Activated T-helper 2 cell treated with anti-CD3 and anti-CD28 coated beads, Interferon-gamma antibody, Interleukin-2, Interleukin-4, amounts not matched to agents 10 μg/mL and 5 μg/mL and 100 μg/mL, durations not matched to agents 14 hours and 24 hours and 36 hours (primary cell): Measurements from ENCODE around the gene KRT80. TPM values are rescaled to one million over a fixed set of nuclear protein-coding genes. Genes with fewer than 3 reads are reported as not detected.

Source experiments
- DNase-seq: peaks from one replicate; pipeline ENCODE4 v3.0.0; 2021; ENCODE audit warnings: low spot score
- H3K27ac Mint-ChIP-seq: one replicate; pipeline ENCODE4 v1.8.0; 2021; ENCODE audit warnings: mixed read lengths
- H3K27me3 Mint-ChIP-seq: one replicate; pipeline ENCODE4 v1.8.0; 2021; ENCODE audit warnings: low read depth, mixed read lengths
- H3K36me3 Mint-ChIP-seq: one replicate; pipeline ENCODE4 v1.8.0; 2021; ENCODE audit warnings: low read depth, mixed read lengths
- H3K4me1 Mint-ChIP-seq: one replicate; pipeline ENCODE4 v1.8.0; 2021; ENCODE audit warnings: low read depth, mixed read lengths
- H3K4me3 Mint-ChIP-seq: one replicate; pipeline ENCODE4 v1.8.0; 2021; ENCODE audit warnings: low read depth, mild to moderate bottlenecking, moderate library complexity, mixed read lengths
- H3K9me3 Mint-ChIP-seq: one replicate; pipeline ENCODE4 v1.8.0; 2021; ENCODE audit warnings: mixed read lengths
- intact Hi-C: fragments of 100-400 bp; cut with micrococcal nuclease; formaldehyde crosslinking; loops from one replicate; pipeline ENCODE4 v1.15.1; 2023
- total RNA-seq: library from RNA; stranded (reverse); gene quantifications from 2 replicates; pipeline ENCODE4 v1.2.3, GENCODE V29; 2022

The KRT80 gene
- total RNA-seq, 1 donor from 2014 or later, result not detected

DNA sequence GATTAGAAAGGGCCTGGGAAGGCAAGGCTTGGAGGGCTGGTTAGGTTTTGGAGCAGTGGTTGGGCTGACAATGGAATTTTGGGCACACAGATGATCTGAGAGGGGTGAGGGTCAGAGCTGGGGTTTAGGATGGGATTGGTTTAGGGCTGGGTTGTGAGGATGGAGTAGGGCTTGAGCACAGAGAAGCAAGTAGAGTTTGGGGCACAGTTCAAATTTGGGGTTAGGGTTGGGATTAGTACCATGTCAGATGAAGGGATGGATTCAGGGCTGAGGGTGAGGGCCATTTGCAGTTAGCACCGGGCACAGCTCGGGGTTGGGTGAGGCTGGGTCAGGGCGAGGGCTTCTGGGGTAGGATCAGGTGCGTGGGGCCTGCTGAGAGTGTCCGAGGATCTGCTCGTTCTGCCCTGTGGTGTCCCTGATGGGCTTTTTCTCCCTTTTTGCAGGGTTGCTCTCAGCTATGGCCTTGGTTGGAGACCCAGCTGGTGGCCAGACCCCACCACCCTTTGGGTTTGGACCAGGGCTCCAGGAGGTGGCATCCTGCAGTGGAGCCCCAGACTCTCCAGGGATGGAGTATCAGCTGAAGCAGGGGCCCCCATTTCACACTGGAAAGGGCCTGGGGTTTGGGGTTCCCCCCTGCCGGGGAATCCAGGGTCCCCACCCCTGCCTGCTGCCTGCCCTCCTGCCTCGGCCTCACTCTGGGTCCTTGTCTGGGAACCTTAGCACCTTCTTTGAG is 45.6 kb downstream of the KRT80 start:
- no peaks in the 10 kb centered on the region for H3K4me1 Mint-ChIP-seq
- DNase-seq, result no peak
- H3K36me3 Mint-ChIP-seq, result no peaks in the 10 kb centered on the region
- no peak overlapping the region for H3K4me3 Mint-ChIP-seq
- H3K27ac Mint-ChIP-seq, result no peak overlapping the region
- intact Hi-C loops, result no loop called here
- H3K27me3 Mint-ChIP-seq, result peaks cover 3% of the 10 kb centered on the region
- H3K9me3 Mint-ChIP-seq, result no peaks in the 10 kb centered on the region

DNA sequence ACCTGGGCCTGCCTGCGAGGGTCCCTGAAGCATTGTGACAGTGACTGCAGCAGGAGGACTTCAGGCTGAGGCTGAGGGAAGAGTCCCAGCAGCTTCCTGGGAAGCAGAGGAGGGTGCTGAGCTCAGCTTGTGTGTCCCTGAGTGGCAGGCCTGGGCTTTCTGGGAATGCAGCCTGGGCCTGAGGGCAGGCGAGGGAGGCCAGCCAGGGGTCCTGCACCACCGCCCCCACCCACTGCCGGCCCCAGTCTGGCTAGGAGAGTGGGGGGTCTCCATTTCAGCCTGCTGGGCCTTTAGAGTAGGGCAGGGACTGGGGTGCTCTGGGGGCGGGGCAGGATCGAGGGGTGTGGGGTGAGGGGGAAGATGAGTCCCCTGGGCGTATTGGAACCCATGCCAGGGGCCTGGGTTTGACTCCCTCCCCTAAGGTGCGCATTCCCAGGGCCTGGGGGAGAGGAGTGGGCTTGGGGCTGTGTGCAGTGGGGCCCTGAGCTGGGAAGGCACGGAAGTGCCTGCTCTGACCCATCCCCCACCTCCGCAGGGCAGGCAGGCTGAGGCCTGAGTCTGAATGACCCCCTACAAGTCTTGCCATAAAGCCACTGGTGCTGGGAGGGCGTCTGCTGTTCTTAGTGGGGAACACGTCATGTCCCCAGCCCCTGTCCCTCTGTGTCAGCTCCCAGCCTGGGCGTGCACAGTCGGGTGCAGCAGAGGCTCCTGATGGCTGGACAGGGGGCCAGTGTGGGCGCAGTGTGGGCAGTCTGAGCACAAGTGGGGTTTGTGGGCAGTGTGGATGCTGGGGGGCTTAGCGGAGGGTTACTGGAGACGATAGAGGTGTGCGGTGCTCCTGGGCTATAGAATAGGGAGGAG is 46.4 kb downstream of the KRT80 start:
- Mint-ChIP-seq H3K27me3 (peaks cover 3% of the 10 kb centered on the region), H3K9me3 (no peaks in the 10 kb centered on the region), H3K27ac (no peak overlapping the region)

DNA sequence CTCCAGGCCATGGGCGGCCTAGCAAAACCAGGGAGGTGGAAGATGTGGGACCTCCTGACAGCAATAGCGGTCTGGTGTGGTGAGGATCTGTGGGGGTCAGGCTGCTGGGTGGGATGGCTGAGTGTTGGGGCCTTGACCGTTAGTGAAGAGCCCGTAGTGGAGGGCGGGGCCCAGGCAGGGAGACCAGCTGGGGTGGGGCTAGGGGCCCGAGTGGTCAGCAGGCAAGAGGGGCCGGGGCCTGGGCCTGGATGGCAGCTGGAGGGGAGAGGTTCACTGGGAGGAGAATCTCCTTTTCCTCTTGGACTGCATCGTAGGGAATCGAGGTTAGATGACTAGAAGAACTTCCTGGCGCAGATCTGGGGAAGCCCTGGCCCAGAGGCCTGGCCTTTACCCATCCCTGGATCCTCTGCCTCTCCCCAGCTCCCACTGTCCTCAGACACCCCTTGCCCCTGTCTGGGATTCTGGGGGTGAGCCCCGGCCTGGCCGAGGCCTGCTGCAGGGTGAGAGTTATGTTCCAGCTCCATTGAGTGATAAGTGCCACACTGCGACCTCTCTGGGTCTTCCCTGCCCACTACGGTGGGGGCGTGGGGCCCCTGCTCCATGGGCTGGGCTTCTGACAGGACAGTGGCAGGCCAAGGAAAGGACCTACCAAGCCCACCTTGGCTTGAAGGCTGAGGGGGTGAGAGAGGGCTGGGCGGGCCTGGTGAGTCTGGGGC is 47.1 kb downstream of the KRT80 start:
- Mint-ChIP-seq H3K27me3 (peaks cover 3% of the 10 kb centered on the region), H3K27ac (no peak overlapping the region), H3K4me1 (no peaks in the 10 kb centered on the region), H3K36me3 (no peaks in the 10 kb centered on the region), H3K4me3 (no peak overlapping the region), H3K9me3 (no peaks in the 10 kb centered on the region)
- DNase-seq, result no peak
- intact Hi-C loops, result no loop called here

More for the DNA sequence above, 46.4 kb downstream of the KRT80 start:
- intact Hi-C loops, result no loop called here
- H3K36me3 Mint-ChIP-seq, result no peaks in the 10 kb centered on the region
- H3K4me1 Mint-ChIP-seq, result no peaks in the 10 kb centered on the region
- no peak for DNase-seq
- H3K4me3 Mint-ChIP-seq, result no peak overlapping the region

DNA sequence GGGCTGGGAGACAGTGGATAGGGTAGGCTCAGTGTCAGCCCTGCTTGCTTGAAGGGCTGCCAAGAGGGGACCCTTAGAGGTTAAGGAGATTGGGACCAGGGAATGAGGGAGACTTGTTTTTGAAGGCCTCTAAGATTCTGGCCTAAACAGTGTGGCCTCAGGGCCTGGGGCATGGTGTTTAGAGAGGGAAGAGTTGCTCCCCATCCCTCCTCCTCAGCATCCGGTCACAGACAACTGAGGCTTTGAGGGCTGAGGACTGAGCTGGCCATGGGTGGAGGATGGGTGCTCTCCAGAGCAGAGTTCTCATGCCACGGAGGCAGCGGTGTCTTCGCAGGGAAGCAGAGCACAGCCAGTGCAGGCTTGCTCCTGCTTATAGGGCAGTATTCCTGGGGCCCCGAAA is 49.4 kb downstream of the KRT80 start:
- peaks cover 3% of the 10 kb centered on the region for H3K4me1 Mint-ChIP-seq
- no peak overlapping the region for H3K27ac Mint-ChIP-seq
- no peak overlapping the region for H3K4me3 Mint-ChIP-seq
- no peaks in the 10 kb centered on the region for H3K9me3 Mint-ChIP-seq
- peaks cover 3% of the 10 kb centered on the region for H3K27me3 Mint-ChIP-seq
- DNase-seq, result no peak
- H3K36me3 Mint-ChIP-seq, result no peaks in the 10 kb centered on the region
- intact Hi-C loops, result no loop called here

DNA sequence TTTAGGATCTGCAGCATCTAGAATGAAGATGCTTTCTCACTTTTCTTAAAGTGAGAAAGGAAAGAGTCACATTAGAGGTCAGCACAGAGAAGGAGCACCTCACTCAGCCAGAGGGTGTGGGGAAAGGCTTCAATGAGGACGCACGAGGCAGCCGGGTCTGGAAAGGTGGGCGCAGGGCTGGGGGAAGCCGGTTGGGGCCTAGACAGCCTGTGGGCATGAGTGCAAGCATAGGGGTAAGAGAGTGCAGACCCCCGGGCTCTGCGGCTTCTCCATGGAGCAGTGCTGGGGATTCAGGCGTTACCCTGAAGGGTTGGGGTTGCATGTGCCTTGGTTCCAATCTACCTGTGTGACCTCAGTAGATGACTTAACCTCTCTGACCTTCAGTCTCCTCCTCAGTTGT is 49.9 kb downstream of the KRT80 start:
- Mint-ChIP-seq H3K4me1 (peaks cover 3% of the 10 kb centered on the region), H3K36me3 (no peaks in the 10 kb centered on the region), H3K27me3 (peaks cover 3% of the 10 kb centered on the region), H3K9me3 (no peaks in the 10 kb centered on the region), H3K4me3 (no peak overlapping the region), H3K27ac (no peak overlapping the region)
- intact Hi-C loops, result no loop called here
- DNase-seq, result no peak

DNA sequence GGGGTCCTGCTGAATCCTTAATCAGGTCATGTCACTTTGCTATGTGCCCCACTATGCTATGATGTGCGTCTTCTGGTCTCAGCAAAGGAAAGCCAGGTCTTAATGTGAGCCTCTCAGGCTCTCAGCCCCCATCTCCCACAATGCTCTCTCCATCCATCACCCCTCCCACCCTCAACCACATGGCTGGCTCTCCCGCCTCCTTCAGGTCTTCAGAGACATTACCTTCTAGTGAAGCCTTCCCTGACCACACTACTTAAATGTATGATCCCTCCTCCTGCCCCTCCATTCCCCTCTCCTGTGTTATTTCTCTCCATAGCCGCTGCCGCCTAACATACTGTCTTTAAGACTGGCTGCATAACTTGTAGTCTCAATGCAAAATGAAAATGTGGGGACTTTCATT is 50.5 kb downstream of the KRT80 start:
- no peak overlapping the region for H3K27ac Mint-ChIP-seq
- H3K27me3 Mint-ChIP-seq, result peaks cover 4% of the 10 kb centered on the region
- no peak for DNase-seq
- H3K9me3 Mint-ChIP-seq, result no peaks in the 10 kb centered on the region
- H3K4me3 Mint-ChIP-seq, result no peak overlapping the region
- H3K36me3 Mint-ChIP-seq, result no peaks in the 10 kb centered on the region
- peaks cover 3% of the 10 kb centered on the region for H3K4me1 Mint-ChIP-seq
- intact Hi-C loops, result no loop called here

DNA sequence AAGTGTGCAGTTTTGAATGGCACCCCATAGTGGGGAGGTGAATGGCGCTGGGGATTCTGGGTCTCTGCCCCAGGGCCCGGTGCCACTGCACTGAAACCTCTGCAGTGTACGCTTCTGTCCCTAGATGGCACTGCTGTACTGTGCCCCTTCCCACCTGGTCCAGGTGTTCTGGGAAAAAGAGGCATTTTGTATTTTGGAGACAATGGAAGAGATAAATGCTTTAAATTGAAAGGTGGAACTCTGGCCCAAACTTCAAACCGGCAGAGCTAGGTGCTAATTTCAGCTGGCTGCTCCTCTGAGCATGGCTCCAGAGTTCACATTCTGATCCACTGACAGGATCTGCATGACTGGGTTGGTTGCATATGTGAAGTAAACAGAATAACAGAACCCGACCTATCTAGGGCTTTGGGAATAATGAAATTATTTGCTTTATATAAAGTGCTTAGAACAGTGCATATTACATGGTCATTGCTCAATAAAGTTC is 52.2 kb downstream of the KRT80 start:
- DNase-seq, result peak; percentile 18
- Mint-ChIP-seq H3K27me3 (peaks cover 7% of the 10 kb centered on the region), H3K4me3 (no peak overlapping the region), H3K9me3 (no peaks in the 10 kb centered on the region), H3K27ac (no peak overlapping the region), H3K4me1 (peaks cover 3% of the 10 kb centered on the region), H3K36me3 (no peaks in the 10 kb centered on the region)
- intact Hi-C loops, result loop anchor here (10.0 kb wide), 1 partner anchor 845 kb away; no protein-coding TSS in a partner anchor

DNA sequence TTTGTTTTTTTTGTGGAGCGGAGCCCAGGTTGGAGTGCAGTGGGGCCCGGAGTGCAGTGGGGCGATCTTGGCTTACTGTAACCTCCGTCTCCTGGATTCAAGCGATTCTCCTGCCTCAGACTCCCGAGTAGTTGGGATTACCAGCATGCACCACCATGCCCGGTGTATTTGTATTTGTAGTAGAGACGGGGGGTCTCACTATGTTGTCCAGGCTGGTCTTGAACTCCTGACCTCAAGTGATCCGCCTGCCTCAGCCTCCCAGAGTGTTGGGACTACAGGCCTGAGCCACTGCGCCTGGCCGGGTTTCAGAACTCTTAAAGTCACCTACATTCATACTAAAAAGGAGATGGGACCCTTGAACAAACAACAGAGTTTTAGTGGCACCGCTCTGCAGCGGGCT is 52.7 kb downstream of the KRT80 start:
- Mint-ChIP-seq H3K4me1 (peaks cover 3% of the 10 kb centered on the region), H3K9me3 (no peaks in the 10 kb centered on the region), H3K4me3 (no peak overlapping the region), H3K27ac (no peak overlapping the region), H3K36me3 (no peaks in the 10 kb centered on the region), H3K27me3 (peaks cover 8% of the 10 kb centered on the region)
- DNase-seq, result no peak
- intact Hi-C loops, result loop anchor here (10.0 kb wide), 1 partner anchor 846 kb away; no protein-coding TSS in a partner anchor

DNA sequence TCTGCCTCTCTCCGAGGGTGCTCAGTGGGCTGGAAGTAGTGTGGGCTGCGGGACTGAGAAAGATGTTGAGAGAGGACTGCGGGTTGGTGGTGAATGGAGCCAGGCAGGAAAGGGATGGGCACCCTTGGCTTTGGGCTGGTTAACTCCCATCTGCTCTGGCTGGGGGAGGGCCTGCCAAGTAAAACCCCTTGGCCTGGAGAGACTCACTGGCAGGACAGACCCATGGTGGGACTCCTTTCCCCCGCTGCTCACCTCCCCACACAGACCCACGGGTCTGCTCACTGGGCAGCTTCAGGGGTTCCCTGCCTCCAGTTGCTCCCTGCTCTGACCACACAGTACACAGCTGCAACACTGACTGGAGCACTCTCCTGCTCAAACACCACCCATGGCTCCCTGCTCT is 54.1 kb downstream of the KRT80 start:
- Mint-ChIP-seq H3K9me3 (no peaks in the 10 kb centered on the region), H3K27me3 (peaks cover 8% of the 10 kb centered on the region), H3K27ac (no peak overlapping the region), H3K4me1 (peaks cover 3% of the 10 kb centered on the region), H3K36me3 (no peaks in the 10 kb centered on the region), H3K4me3 (no peak overlapping the region)
- intact Hi-C loops, result loop anchor here (10.0 kb wide), 1 partner anchor 847 kb away; no protein-coding TSS in a partner anchor
- no peak for DNase-seq

DNA sequence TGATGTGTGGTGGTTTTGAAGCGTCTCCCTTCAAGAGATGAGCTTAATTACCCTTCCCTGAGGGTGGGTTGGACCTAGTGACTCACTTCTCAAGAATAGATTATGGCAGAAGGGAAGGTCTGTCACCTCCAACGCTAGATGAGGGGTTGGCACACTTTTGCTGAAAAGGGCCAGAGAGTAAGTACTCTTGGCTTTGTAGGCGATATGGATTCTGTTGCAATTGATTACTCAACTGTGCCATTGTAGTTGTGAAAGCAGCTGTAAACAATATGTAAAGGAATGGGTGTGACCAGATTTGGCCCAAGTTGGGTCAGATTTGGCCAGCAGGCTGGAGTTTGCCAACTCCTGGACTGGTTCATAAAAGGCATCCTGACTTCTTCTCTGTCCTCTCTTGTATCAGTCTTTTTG is 59.1 kb downstream of the KRT80 start:
- H3K4me3 Mint-ChIP-seq, result no peak overlapping the region
- H3K4me1 Mint-ChIP-seq, result no peaks in the 10 kb centered on the region
- no peak for DNase-seq

DNA sequence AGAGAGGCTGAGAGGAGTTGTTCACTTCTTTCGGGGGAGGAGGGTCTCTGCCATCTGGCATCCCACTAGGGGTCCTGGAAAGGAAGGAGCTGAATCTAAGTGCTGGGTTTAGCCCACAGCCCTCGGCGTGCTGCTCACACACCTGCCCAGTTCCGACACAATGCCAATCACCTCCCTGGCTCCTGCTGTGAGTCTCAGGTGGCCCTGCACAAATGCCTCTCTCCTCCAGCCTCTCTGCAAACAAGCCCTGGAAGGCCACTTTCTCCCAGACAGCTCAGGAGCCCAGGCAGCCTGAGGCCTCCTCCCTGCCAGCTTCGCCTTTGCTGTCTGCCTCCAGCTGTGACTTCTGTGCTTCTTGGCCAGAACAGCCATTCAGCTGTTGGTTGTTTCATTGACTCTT is 61.1 kb downstream of the KRT80 start:
- intact Hi-C loops, result loop anchor here (10.0 kb wide), 1 partner anchor 854 kb away; no protein-coding TSS in a partner anchor

More for the DNA sequence above, 59.1 kb downstream of the KRT80 start:
- no peak overlapping the region for H3K27ac Mint-ChIP-seq
- H3K9me3 Mint-ChIP-seq, result no peaks in the 10 kb centered on the region
- no peaks in the 10 kb centered on the region for H3K36me3 Mint-ChIP-seq
- intact Hi-C loops, result loop anchor here (10.0 kb wide), 1 partner anchor 852 kb away; no protein-coding TSS in a partner anchor
- H3K27me3 Mint-ChIP-seq, result peaks cover 9% of the 10 kb centered on the region

DNA sequence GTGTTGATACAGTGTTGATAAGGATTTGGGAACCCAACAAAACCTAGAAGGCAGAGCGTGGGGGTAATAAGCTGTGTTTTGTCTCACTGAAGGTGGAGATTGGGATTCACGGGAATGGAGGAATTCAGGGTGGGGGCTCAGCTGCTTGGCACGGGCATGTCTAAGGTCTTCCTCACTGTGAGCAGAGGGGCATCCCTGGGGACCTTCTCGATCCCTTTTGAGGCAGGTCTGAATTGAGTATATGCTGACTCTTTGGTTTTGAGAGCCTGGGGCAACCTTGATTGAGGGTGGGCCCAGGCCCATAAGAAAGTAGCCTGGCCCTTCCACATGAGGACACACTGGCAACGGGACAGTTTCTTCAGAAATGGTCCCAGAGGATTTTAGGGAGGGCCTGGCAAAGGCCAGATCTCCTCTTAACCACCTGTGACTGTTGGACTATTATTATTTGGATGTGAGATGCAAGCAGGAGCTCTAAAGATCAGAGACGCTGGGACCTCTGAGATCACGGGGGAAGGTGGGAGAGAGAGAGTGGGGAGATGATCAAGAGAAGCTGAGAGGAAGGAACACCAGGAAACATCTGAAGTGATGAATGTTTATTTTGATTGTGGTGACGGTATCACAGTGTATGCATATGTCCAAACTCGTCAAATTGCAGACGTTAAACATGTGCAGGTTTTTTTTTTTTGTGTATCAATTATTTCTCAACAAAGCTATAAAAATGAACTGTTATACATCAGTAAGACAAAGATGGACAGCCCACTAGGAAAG is 63.9 kb downstream of the KRT80 start:
- Mint-ChIP-seq H3K4me3 (no peak overlapping the region), H3K4me1 (no peaks in the 10 kb centered on the region), H3K9me3 (no peaks in the 10 kb centered on the region), H3K27ac (no peak overlapping the region), H3K36me3 (no peaks in the 10 kb centered on the region), H3K27me3 (peaks cover 19% of the 10 kb centered on the region)
- no peak for DNase-seq
- intact Hi-C loops, result no loop called here

More for the DNA sequence above, 61.1 kb downstream of the KRT80 start:
- DNase-seq, result no peak
- peaks cover 19% of the 10 kb centered on the region for H3K27me3 Mint-ChIP-seq
- no peak overlapping the region for H3K27ac Mint-ChIP-seq
- no peaks in the 10 kb centered on the region for H3K36me3 Mint-ChIP-seq
- no peak overlapping the region for H3K4me3 Mint-ChIP-seq
- H3K4me1 Mint-ChIP-seq, result no peaks in the 10 kb centered on the region
- no peaks in the 10 kb centered on the region for H3K9me3 Mint-ChIP-seq
